IMR-90 (cell line): ENCODE data around the gene MTMR4. TPM values are rescaled to one million over a fixed set of nuclear protein-coding genes. Genes with fewer than 3 reads are reported as not detected.

ENCODE experiments used
- ATAC-seq: fragments of 200-7000 bp; cut with Tn5 transposase; 2 replicates; pipeline ENCODE4 v1.9.1; 2020; ENCODE audit warnings: low read depth, mild to moderate bottlenecking, moderate library complexity
- BruUV-seq: library from RNA; stranded (reverse); fragments of 400-500 nt; replicated peaks from 2 replicates; lab custom pipeline; 2021; lab: Mats Ljungman, UMichigan
- CTCF ChIA-PET: fragments of 300-600 bp; formaldehyde crosslinking; extraction: SDS; loops from one replicate; lab custom pipeline; 2021; ENCODE audit warnings: antibody characterized with exemption; lab: Yijun Ruan, JAX
- POLR2A ChIA-PET: fragments of 300-600 bp; sonication (Branson Sonifier 250); formaldehyde crosslinking; loops from one replicate; lab custom pipeline; 2022; ENCODE audit warnings: antibody characterized with exemption; ENCODE audit not compliant: unreplicated experiment; lab: Charles Lee
- DNase-seq: peaks from one replicate; pipeline ENCODE4 v3.0.0; 2013
- H2AFZ ChIP-seq: replicated peaks from 2 replicates; pipeline ENCODE3; 2013; ENCODE audit warnings: low read length, mild to moderate bottlenecking; ENCODE audit not compliant: poor library complexity
- H2AK5ac ChIP-seq: 2 replicates; pipeline ENCODE4 v1.6.1; 2013; ENCODE audit warnings: low read depth, low read length, inconsistent platforms
- H2AK9ac ChIP-seq: replicated peaks from 2 replicates; pipeline ENCODE3; 2013; ENCODE audit warnings: mild to moderate bottlenecking, low read depth, low read length, moderate library complexity; ENCODE audit not compliant: poor library complexity
- H2BK120ac ChIP-seq: 2 replicates; pipeline ENCODE4 v1.6.1; 2013; ENCODE audit warnings: low read depth, low read length, inconsistent platforms
- H2BK15ac ChIP-seq: 3 replicates; pipeline ENCODE4 v1.6.1; 2013; ENCODE audit warnings: low read depth, low read length, inconsistent platforms
- H2BK20ac ChIP-seq: 2 replicates; pipeline ENCODE4 v1.6.1; 2013; ENCODE audit warnings: low read depth, mild to moderate bottlenecking, inconsistent platforms, low read length, moderate library complexity
- H2BK5ac ChIP-seq: 2 replicates; pipeline ENCODE4 v1.6.1; 2013; ENCODE audit warnings: mild to moderate bottlenecking, low read depth, low read length, inconsistent platforms; ENCODE audit not compliant: poor library complexity, severe bottlenecking
- H3K14ac ChIP-seq: replicated peaks from 2 replicates; pipeline ENCODE4 v1.6.1; 2013; ENCODE audit warnings: low read depth, low read length, inconsistent platforms
- H3K18ac ChIP-seq: 2 replicates; pipeline ENCODE4 v1.6.1; 2013; ENCODE audit warnings: low read depth, low read length, control low read depth
- H3K23ac ChIP-seq: 2 replicates; pipeline ENCODE4 v1.6.1; 2013; ENCODE audit warnings: low read depth, low read length, inconsistent platforms
- H3K27ac ChIP-seq: 2 replicates; pipeline ENCODE4 v1.5.1; 2013; ENCODE audit warnings: mild to moderate bottlenecking, control low read depth, low read length; ENCODE audit not compliant: insufficient read depth
- H3K27me3 ChIP-seq: 2 replicates; pipeline ENCODE4 v1.6.1; 2013; ENCODE audit warnings: low read length; ENCODE audit not compliant: control insufficient read depth, insufficient read depth
- H3K36me3 ChIP-seq: 2 replicates; pipeline ENCODE4 v1.6.1; 2013; ENCODE audit warnings: low read length, mixed read lengths; ENCODE audit not compliant: control insufficient read depth, insufficient read depth
- H3K4ac ChIP-seq: 2 replicates; pipeline ENCODE4 v1.6.1; 2013; ENCODE audit warnings: low read depth, low read length, inconsistent platforms
- H3K4me1 ChIP-seq: 2 replicates; pipeline ENCODE4 v1.6.1; 2013; ENCODE audit warnings: low read length, mixed read lengths; ENCODE audit not compliant: control insufficient read depth, insufficient read depth
- H3K4me2 ChIP-seq: 2 replicates; pipeline ENCODE4 v1.6.1; 2013; ENCODE audit warnings: low read depth, mild to moderate bottlenecking, control low read depth, low read length, moderate library complexity
- H3K4me3 ChIP-seq: 2 replicates; pipeline ENCODE4 v1.5.1; 2013; ENCODE audit warnings: low read depth, mild to moderate bottlenecking, control low read depth, low read length, moderate library complexity; ENCODE audit not compliant: insufficient read depth
- H3K56ac ChIP-seq: 2 replicates; pipeline ENCODE4 v1.6.1; 2013; ENCODE audit warnings: low read length, inconsistent platforms; ENCODE audit not compliant: insufficient read depth; ENCODE audit errors: extremely low read depth
- H3K79me1 ChIP-seq, 2 experiments: 2 replicates each; pipeline ENCODE4 v1.6.1; 2013; ENCODE audit warnings: low read length in 2 of 2, inconsistent platforms in 1 of 2, low read depth in 1 of 2
- H3K9ac ChIP-seq: 2 replicates; pipeline ENCODE4 v1.6.1; 2013; ENCODE audit warnings: low read depth, low read length, control low read depth
- H3K9me1 ChIP-seq: 2 replicates; pipeline ENCODE4 v1.6.1; 2013; ENCODE audit warnings: low read length, inconsistent platforms; ENCODE audit not compliant: insufficient read depth
- H3K9me3 ChIP-seq: 2 replicates; pipeline ENCODE4 v1.6.1; 2013; ENCODE audit warnings: low read length; ENCODE audit not compliant: control insufficient read depth, insufficient read depth
- H4K20me1 ChIP-seq: 2 replicates; pipeline ENCODE4 v1.6.1; 2013; ENCODE audit warnings: low read length, inconsistent platforms; ENCODE audit not compliant: insufficient read depth
- H4K5ac ChIP-seq: 2 replicates; pipeline ENCODE4 v1.6.1; 2013; ENCODE audit warnings: mild to moderate bottlenecking, low read depth, low read length, control low read depth
- H4K8ac ChIP-seq, 2 experiments: 2 replicates each; pipeline ENCODE4 v1.6.1; 2013; ENCODE audit warnings: low read depth in 2 of 2, low read length in 2 of 2, control low read depth in 1 of 2, inconsistent platforms in 1 of 2
- H4K91ac ChIP-seq: 2 replicates; pipeline ENCODE4 v1.6.1; 2013; ENCODE audit warnings: low read depth, low read length, inconsistent platforms; ENCODE audit not compliant: insufficient read depth
- BHLHE40 ChIP-seq: fragments of 150-350 bp; IDR thresholded peaks from 2 replicates; pipeline ENCODE4 v1.6.1; 2016; ENCODE audit warnings: mild to moderate bottlenecking, low read depth, low read length
- NFE2L2 ChIP-seq: fragments of 150-350 bp; IDR thresholded peaks from 2 replicates; pipeline ENCODE4 v1.6.1; 2016; ENCODE audit warnings: low read depth, mild to moderate bottlenecking, low read length
- WGBS, 2 experiments: methylation state at CpG; one replicate each; pipeline versions ENCODE4 v1.1.5 to v1.1.7; 2013; ENCODE audit warnings: missing lambda C conversion rate in 2 of 2; ENCODE audit not compliant: insufficient read length in 1 of 2; ENCODE audit errors: extremely low coverage in 2 of 2; 5-methylcytosine and 5-hydroxymethylcytosine counted together
- dilution Hi-C: fragments of 300-500 bp; cut with HindIII; formaldehyde crosslinking; loops from one replicate; pipeline ENCODE4 v1.14.3; 2018; ENCODE audit warnings: low sequenced_read_pairs; ENCODE audit not compliant: unreplicated experiment
- in situ Hi-C: fragments of 300-500 bp; cut with MboI; formaldehyde crosslinking; loops from 3 replicates; pipeline ENCODE4 v1.14.3; 2019; ENCODE audit warnings: low sequenced_read_pairs, inconsistent platforms, mixed read lengths
- intact Hi-C: fragments of 100-400 bp; cut with micrococcal nuclease; formaldehyde crosslinking; loops from 2 replicates; pipeline ENCODE4 v1.10.0; 2022
- polyA plus RNA-seq, 3 experiments: library from polyadenylated mRNA; depleted of rRNA; stranded (reverse); fragments of >200 nt; gene quantifications; 2 replicates each; pipeline ENCODE4 v1.2.3, GENCODE V29; 2012; ENCODE audit warnings: low replicate concordance in 1 of 3
- total RNA-seq: library from RNA; depleted of rRNA; stranded (reverse); fragments of >200 nt; gene quantifications from 2 replicates; pipeline ENCODE4 v1.2.3, GENCODE V29; 2012

The MTMR4 gene
- total and polyA plus RNA-seq, 2 of the 4 experiments (the other 2 are of a cell fraction) = 13.2 to 42.5 TPM

- in situ Hi-C loops = loop anchor here (10.0 kb wide), 1 partner anchor 121 kb away; no protein-coding TSS in a partner anchor
- Histone ChIP-seq H3K9me3 (no peaks in the 10 kb centered on the region), H2BK5ac (no peak overlapping the region), H3K4me2 (peak overlapping the region; percentile 80), H2AK5ac (no peak overlapping the region), H4K8ac (peak overlapping the region in 1 of 2 experiments; percentile 50; a peak in 2 of 4 replicates), H4K5ac (no peak overlapping the region), H3K4me3 (peak overlapping the region; percentile 64), H3K36me3 (peaks cover 28% of the 10 kb centered on the region), H2AFZ (peak overlapping the region; percentile 89), H3K18ac (no peak overlapping the region), H3K27ac (no peak overlapping the region), H3K23ac (no peak overlapping the region), H3K9me1 (peaks cover 22% of the 10 kb centered on the region; the same call in 1 of the 2 replicates), H3K4ac (peak overlapping the region; percentile 68; the same call in 1 of the 2 replicates), H3K79me1 (peaks cover 5 to 54% of the 10 kb centered on the region in 2 experiments; a peak in 3 of 4 replicates), H2BK15ac (no peak overlapping the region), H2BK120ac (no peak overlapping the region), H2BK20ac (no peak overlapping the region), H3K27me3 (no peaks in the 10 kb centered on the region), H2AK9ac (peak overlapping the region; percentile 98), H3K4me1 (peaks cover 12% of the 10 kb centered on the region; the same call in 1 of the 2 replicates), H4K91ac (no peak overlapping the region), H3K9ac (peak overlapping the region; percentile 63), H3K14ac (0 out of 2 replicates have a peak overlapping the region, but pooled peaks have one; percentile 52), H3K56ac (no peak overlapping the region), H4K20me1 (peaks cover 4% of the 10 kb centered on the region; the same call in 1 of the 2 replicates)
- dilution Hi-C loops = no loop called here
- ChIA-PET POLR2A (no interaction called here), CTCF (no interaction called here)
- WGBS, 2 experiments = 30% methylated on average over 2 of the region's 14 CpGs; no CpG with 5 or more reads in 1 of the 2 experiments
- intact Hi-C loops = loop anchor here (10.0 kb wide), 1 partner anchor 271 kb away; no protein-coding TSS in a partner anchor
- no TSS peak for BruUV-seq
- no peak for DNase-seq
- ATAC-seq = no peak
- no peak for TF ChIP-seq BHLHE40
- TF ChIP-seq NFE2L2 = no peak
These were observed 1.0 kb downstream of the MTMR4 start for GRCh38 chr17:58513267-58513964.
